Measurements from ENCODE around the gene BAK1. TPM values are rescaled to one million over a fixed set of nuclear protein-coding genes. Genes with fewer than 3 reads are reported as not detected.

Gene BAK1
- total RNA-seq, 2 experiments from 2014 or later = 70.9 to 74.4 TPM

DNA sequence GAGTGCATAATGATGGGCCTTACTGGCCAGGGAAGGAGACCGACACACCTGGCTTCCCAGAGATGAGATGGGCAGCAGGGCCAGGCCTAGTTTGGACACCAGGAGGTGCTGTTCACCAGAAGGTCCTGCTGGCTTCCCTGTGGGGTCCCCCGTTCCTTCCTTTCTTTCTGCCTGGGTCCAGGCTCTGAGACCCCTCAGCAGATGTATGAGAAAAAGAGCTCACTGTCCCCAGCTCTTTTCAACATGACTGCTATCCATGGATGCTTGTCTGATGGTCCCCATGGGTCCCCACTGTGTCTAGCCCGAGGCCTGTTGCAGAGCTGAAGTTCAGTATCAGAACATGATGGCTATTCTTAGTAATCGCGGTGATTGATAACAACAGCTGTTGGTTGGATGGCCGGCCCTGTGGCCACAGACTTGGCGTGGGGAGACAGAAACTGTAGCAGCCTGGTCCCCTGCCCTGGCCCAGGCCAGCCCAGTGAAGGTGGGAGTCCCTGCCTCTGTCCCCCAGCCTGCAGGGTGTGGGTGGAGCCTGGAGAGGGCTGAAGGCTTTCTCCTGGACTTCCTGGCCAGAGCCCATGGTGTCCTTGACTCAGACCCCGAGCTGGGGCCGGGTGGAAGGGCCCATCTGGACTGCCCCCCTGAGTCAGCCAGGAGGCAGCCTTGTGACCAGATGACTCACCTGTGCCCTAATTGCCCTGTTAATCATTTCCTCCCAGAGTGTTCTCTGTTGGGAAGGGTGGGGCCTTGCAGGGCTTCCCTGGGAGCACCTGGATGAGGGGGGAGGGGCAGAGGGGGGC is 9.9 kb upstream of the BAK1 start:
- Mint-ChIP-seq H3K27ac (no peak overlapping the region), H3K36me3 (no peaks in the 10 kb centered on the region), H3K27me3 (peaks cover 3% of the 10 kb centered on the region), H3K4me1 (peaks cover 46% of the 10 kb centered on the region), H3K9me3 (ENCODE audit: low read depth) (no peaks in the 10 kb centered on the region), H3K4me3 (no peak overlapping the region)
- ATAC-seq (no peak), DNase-seq (peak; percentile 68)
- CTCF ChIA-PET = interaction anchor here (0.5 to 6.6 kb wide), 18 partner anchors 8 to 174 kb away, joined by 3 to 64 read pairs (median 4); partner anchors contain the start of genes BAK1, ITPR3 and UQCC2

DNA sequence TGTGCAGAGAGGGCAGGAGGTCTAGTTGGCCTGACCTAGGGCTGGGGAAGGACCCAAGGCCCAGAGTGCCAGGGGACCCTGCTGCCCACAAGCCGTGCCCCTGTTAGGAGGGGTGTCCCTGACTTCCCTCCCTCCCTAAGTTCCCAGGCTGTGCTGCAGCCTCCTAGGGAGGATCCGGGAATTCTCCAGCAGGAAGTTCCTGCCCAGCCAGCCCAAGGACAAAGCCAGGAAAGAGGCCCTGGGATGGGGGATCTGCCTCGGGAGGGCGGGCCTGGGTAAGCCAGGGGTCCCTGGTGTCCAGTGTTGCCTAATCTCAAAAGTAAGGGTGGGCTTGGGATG is 9.3 kb upstream of the BAK1 start:
- no peak for ATAC-seq
- DNase-seq = no peak
- Mint-ChIP-seq H3K27ac (no peak overlapping the region), H3K27me3 (peaks cover 3% of the 10 kb centered on the region), H3K4me1 (peaks cover 48% of the 10 kb centered on the region), H3K9me3 (ENCODE audit: low read depth) (no peaks in the 10 kb centered on the region), H3K4me3 (no peak overlapping the region), H3K36me3 (no peaks in the 10 kb centered on the region)
- CTCF ChIA-PET = interaction anchor here (0.8 to 6.6 kb wide), 14 partner anchors 9 to 173 kb away, joined by 3 to 64 read pairs (median 4); partner anchors contain the start of genes BAK1, ITPR3 and UQCC2

DNA sequence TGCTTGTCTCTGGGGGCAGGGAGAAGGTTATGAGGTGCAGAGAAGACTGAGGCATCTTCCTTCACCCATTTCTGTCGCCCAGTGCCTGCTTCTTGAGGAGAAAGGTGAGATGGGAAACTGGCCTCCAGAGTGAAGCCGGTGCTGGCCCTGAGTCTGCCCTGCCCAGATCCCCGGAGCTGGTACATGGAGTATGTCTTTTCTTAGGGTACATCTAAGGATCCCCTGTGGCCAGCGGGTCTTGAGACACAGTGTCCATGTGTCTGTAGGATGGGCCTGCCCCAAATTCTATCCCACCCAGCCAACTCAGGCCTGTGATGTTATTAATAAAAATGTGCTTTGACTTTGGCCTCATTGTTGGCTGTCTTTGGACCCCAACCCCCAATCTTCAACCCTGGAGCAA is 8.8 kb upstream of the BAK1 start:
- H3K36me3 Mint-ChIP-seq = no peaks in the 10 kb centered on the region
- H3K9me3 Mint-ChIP-seq (ENCODE audit: low read depth) = no peaks in the 10 kb centered on the region
- DNase-seq (no peak), ATAC-seq (no peak)
- peaks cover 3% of the 10 kb centered on the region for H3K27me3 Mint-ChIP-seq
- no peak overlapping the region for H3K27ac Mint-ChIP-seq
- CTCF ChIA-PET = interaction anchor here (0.8 to 6.6 kb wide), 4 partner anchors 19 to 123 kb away, joined by 3 to 64 read pairs (median 28); no protein-coding TSS in a partner anchor
- no peak overlapping the region for H3K4me3 Mint-ChIP-seq
- H3K4me1 Mint-ChIP-seq = peaks cover 51% of the 10 kb centered on the region

DNA sequence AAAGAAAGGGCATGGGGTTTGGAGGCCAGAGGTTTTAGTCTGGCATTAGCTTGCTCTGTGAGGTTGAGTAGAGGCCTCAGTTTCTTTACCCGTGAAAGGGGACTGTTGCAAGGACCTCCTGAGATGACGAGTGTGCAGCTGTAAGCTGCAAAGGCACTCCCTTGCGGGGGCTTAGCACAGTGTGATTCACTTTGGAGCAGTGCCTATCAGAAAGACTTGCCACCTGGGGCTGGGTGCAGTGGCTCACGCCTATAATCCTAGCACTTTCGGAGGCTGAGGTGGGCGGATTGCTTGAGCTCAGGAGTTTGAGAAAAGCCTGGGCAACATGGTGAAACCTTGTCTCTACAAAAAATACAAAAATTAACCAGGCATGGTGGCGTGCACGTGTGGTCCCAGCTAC is 7.5 kb upstream of the BAK1 start:
- no peak for ATAC-seq
- Mint-ChIP-seq H3K4me3 (no peak overlapping the region), H3K27me3 (peaks cover 3% of the 10 kb centered on the region), H3K4me1 (peaks cover 45% of the 10 kb centered on the region), H3K27ac (no peak overlapping the region), H3K36me3 (no peaks in the 10 kb centered on the region), H3K9me3 (ENCODE audit: low read depth) (no peaks in the 10 kb centered on the region)
- no peak for DNase-seq
- CTCF ChIA-PET = interaction anchor here (1.5 to 6.6 kb wide), 8 partner anchors 9 to 180 kb away, joined by 3 to 64 read pairs (median 8); partner anchors contain the start of genes ITPR3 and UQCC2

DNA sequence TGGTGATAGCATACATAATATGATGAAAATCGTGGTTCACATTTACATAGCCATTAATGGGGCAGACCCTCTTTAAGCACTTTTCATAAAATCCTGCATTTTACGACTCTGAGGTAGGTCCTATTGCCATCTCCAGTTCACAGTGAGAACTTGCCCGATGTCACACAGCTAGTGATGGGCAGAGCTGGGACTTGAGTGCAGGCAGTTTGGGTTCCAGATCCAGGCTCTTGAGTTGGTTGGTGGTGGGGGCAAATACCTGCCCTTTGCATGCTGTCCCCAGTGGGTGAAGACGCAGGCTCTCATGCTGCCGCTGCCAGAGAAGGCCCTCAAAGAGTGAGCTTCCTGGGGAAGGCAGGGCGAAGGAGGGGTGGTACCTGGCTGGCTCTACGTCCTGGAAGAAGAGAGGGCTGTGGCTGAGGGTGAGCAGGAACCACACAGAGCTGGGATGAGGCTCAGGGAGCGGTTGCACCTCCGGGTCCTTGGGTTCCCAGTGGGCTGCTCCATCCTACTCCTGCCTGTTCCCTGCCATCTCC is 6.1 kb upstream of the BAK1 start:
- Mint-ChIP-seq H3K9me3 (ENCODE audit: low read depth) (no peaks in the 10 kb centered on the region), H3K36me3 (no peaks in the 10 kb centered on the region), H3K27ac (peak overlapping the region; percentile 94), H3K4me3 (peak overlapping the region; percentile 75), H3K4me1 (peaks cover 39% of the 10 kb centered on the region), H3K27me3 (no peaks in the 10 kb centered on the region)
- CTCF ChIA-PET = interaction anchor here (0.6 to 6.6 kb wide), 20 partner anchors 20 to 287 kb away, joined by 3 to 64 read pairs (median 4); partner anchors contain the start of genes ITPR3, RGL2 and UQCC2
- DNase-seq (no peak), ATAC-seq (peak; percentile 18)

DNA sequence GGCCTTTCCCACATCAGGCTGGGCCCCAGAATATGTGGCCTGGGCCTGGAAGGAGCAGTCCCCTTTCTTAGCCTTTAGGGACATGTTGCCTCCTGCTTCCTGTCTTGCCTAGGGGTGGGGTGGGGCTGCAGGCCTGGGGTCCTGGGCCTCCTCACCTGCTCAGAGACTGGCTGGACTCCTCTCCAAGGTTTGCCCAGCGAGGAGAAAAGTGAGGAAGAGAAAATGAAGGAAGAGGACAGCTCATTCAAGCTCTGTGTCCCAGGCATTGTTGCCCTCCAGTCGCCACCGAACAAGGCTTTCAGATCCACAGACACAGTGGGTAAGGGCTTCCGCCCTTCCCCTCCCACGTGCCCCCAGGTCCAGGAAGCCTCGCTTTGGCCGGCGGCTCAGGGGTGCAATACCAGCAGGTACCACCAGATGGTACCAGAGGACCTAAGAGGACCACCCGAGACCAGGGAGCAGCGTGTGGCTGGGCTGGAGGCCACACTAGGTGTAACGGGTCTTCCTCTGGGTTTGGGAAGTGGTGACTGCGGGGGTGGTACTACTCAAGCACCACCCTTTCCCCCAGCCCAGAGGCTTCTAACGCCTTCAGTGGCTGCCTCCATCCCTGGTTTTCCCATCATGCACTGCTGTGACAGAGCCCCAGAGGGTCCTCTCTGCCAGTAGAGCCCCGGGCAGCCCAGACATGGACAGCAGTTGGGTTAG is 5.5 kb upstream of the BAK1 start:
- Mint-ChIP-seq H3K9me3 (ENCODE audit: low read depth) (no peaks in the 10 kb centered on the region), H3K36me3 (no peaks in the 10 kb centered on the region), H3K4me1 (peaks cover 37% of the 10 kb centered on the region), H3K27me3 (no peaks in the 10 kb centered on the region), H3K27ac (peak overlapping the region; percentile 94), H3K4me3 (peak overlapping the region; percentile 75)
- peak; percentile 96 for DNase-seq
- CTCF ChIA-PET = interaction anchor here (0.6 to 6.6 kb wide), 34 partner anchors 9 to 542 kb away, joined by 3 to 64 read pairs (median 4); partner anchors contain the start of genes ITPR3, RGL2, UQCC2 and ZBTB9
- ATAC-seq = peak; percentile 89

DNA sequence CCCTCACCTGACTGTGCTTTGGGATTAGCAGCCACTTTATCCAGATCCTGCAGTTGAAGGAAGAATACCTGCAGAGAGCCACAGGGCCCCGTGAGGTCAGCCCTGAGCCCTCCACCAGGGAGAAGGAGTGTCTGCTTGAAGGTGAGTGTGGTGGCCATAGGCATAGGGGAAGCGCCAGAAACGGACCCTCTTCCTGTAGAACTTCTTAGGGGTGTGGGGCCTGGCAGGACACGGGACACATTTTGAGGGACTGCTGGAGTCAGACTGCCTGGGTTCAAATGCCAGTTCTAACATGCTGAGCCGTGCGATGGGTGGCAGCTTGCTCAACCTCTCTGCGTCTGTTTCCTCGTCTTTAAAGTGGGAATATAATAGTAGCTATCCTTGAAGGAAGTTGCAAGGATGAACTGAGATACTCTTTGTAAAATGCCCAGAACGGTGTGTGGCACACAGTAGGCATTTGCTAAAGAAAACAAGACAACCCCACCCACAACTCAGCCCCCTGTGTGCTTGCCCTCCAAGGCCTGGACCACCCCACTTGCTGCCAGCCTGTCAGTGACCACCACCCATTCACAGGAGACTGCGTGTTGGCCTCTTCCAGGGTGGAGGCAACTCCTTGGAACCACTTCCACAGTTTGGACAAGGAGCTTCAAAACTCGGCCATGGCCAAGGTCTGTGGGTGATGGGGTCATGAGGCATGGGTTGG is 4.8 kb upstream of the BAK1 start:
- Mint-ChIP-seq H3K9me3 (ENCODE audit: low read depth) (no peaks in the 10 kb centered on the region), H3K36me3 (no peaks in the 10 kb centered on the region), H3K4me3 (peak overlapping the region; percentile 75)

DNA sequence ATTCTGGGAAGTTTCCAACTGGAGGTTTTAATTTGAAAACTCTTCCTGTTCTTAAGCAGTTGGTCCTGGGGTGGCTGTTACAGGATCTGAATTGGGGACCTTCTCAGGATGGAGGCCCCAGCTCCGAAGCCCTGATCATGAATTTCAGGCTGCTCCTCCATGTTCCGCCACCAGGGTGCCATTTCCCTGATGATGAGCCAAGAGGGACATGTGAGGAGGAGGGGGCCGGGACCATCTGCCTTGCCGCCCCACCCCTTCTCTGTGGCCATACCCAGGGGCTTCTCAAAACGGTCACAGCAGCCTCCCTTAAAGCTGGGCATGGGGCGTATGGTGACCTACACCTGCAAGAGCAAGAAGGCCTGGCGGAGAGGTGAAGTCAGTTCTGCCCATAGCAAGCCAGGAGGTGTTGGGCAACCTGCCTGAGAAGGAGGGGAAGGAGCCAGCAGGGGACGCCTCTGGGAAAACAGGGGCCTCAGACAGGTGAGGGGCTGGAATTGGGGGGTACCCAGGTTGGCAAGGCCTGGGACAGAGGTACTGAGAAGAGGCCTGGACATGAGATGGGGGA is 3.6 kb upstream of the BAK1 start:
- no peaks in the 10 kb centered on the region for H3K27me3 Mint-ChIP-seq
- H3K9me3 Mint-ChIP-seq (ENCODE audit: low read depth) = no peaks in the 10 kb centered on the region
- H3K36me3 Mint-ChIP-seq = peaks cover 4% of the 10 kb centered on the region
- no peak overlapping the region for H3K27ac Mint-ChIP-seq
- no peak overlapping the region for H3K4me3 Mint-ChIP-seq
- CTCF ChIA-PET = interaction anchor here (1.2 to 1.6 kb wide), 2 partner anchors 22 to 117 kb away, joined by 4 to 6 read pairs; no protein-coding TSS in a partner anchor
- peaks cover 36% of the 10 kb centered on the region for H3K4me1 Mint-ChIP-seq
- DNase-seq (no peak), ATAC-seq (no peak)

More for the DNA sequence above, 4.8 kb upstream of the BAK1 start:
- Mint-ChIP-seq H3K27ac (peak overlapping the region; percentile 94), H3K4me1 (peaks cover 37% of the 10 kb centered on the region), H3K27me3 (no peaks in the 10 kb centered on the region)
- no peak for DNase-seq
- ATAC-seq = no peak
- CTCF ChIA-PET = interaction anchor here (0.6 to 6.6 kb wide), 27 partner anchors 8 to 543 kb away, joined by 3 to 64 read pairs (median 5); partner anchors contain the start of genes ITPR3, RGL2, UQCC2 and ZBTB9

DNA sequence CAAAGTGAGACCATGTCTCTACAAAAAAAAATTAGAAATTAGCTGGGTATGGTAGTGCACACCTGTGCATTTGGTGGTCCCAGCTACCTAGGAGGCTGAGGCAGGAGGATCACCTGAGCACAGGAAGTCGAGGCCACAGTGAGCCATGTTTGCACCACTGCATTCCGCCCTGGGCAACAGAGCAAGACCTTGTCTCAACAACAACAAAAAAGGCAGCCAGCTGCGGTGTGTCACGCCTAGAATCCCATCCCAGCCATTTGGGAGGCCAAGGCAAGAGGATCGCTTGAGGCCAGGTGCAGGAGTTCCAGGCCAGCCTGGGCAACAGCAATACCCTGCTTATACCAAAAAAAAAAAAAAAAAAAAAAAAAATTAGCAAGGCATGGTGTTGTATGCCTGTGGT is 1.1 kb upstream of the BAK1 start:
- Mint-ChIP-seq H3K36me3 (peaks cover 21% of the 10 kb centered on the region), H3K4me1 (peaks cover 48% of the 10 kb centered on the region), H3K4me3 (no peak overlapping the region), H3K27ac (no peak overlapping the region), H3K27me3 (no peaks in the 10 kb centered on the region), H3K9me3 (ENCODE audit: low read depth) (no peaks in the 10 kb centered on the region)
- DNase-seq = no peak
- ATAC-seq = no peak
- CTCF ChIA-PET = interaction anchor here (0.6 to 3.1 kb wide), 8 partner anchors 11 to 189 kb away, joined by 3 to 30 read pairs (median 7); partner anchors contain the start of gene UQCC2

DNA sequence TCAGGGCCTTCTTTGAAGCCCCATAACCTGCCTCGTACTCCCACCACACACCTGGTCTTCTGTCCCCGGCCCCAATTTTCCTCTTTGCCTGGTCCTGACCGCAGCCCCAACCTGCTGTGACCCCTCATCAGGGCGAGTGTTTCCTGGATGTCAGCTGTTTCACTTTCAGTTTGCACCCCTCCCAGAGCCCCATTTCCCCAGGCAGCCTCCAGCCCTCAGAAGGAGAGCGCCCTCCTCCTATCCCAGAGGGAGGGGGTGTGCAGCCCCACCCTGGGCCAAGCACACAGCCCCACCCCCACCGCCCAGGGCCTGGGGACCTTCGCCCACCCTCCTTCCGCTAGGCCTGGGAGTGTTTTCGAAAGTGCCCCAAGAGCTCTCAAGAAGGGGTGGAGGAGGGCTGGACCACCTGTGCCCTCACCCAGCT is 1.5 kb downstream of the BAK1 start:
- H3K4me3 Mint-ChIP-seq = peak overlapping the region; percentile 99
- peaks cover 37% of the 10 kb centered on the region for H3K36me3 Mint-ChIP-seq
- H3K27me3 Mint-ChIP-seq = no peaks in the 10 kb centered on the region
- DNase-seq (peak; percentile 84), ATAC-seq (peak; percentile 56)
- H3K27ac Mint-ChIP-seq = peak overlapping the region; percentile 97
- peaks cover 39% of the 10 kb centered on the region for H3K4me1 Mint-ChIP-seq
- CTCF ChIA-PET = interaction anchor here (0.8 to 3.1 kb wide), 11 partner anchors 8 to 160 kb away, joined by 3 to 30 read pairs (median 9); partner anchors contain the start of genes CUTA, ITPR3, SYNGAP1 and UQCC2
- no peaks in the 10 kb centered on the region for H3K9me3 Mint-ChIP-seq (ENCODE audit: low read depth)

DNA sequence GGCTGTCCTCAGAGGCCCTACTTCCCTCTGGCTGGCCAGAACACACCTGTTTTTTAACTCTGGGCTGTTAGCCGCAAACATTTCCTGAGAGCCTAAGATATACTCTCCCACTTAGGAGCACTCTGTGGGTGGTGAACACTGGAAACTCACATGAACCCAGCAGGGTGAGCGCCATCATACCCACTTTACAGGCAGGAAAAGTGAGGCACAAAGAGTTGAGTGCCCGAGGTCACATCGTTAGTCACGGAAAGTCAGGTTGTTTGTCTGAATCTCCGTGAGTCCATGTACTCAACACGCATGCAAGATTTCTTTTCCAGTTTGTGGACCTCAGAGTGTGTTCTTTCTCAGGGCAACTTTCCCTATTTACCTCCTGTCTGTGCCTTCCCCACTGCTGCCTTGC is 1.9 kb downstream of the BAK1 start:
- ATAC-seq = no peak
- no peaks in the 10 kb centered on the region for H3K27me3 Mint-ChIP-seq
- no peaks in the 10 kb centered on the region for H3K9me3 Mint-ChIP-seq (ENCODE audit: low read depth)
- H3K36me3 Mint-ChIP-seq = peaks cover 37% of the 10 kb centered on the region
- peaks cover 39% of the 10 kb centered on the region for H3K4me1 Mint-ChIP-seq
- no peak for DNase-seq
- peak overlapping the region; percentile 97 for H3K27ac Mint-ChIP-seq
- H3K4me3 Mint-ChIP-seq = peak overlapping the region; percentile 99
- CTCF ChIA-PET = interaction anchor here (0.9 to 3.1 kb wide), 7 partner anchors 8 to 159 kb away, joined by 3 to 30 read pairs (median 9); partner anchors contain the start of genes CUTA and SYNGAP1

DNA sequence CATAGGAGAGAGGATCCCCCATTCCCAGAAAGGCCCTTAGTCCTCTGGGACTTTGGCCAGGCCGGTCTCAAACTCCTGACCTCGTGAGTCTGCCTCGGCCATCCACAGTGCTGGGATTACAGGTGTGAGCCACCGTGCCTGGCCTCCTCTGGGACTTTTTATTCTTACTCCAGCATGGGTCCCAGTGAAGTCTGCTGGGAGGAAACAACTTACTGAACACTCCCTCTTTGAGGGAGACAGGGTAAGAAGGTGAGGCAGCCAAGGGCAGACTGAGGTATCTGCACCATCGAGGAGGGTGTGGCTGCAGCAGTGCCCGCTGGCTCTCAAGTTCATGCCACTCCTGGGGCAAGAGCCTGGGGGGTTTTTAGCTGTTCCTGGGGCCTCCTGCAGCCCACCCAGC is 2.4 kb downstream of the BAK1 start:
- CTCF ChIA-PET = no interaction called here
- H3K27me3 Mint-ChIP-seq = no peaks in the 10 kb centered on the region
- H3K36me3 Mint-ChIP-seq = peaks cover 37% of the 10 kb centered on the region
- H3K9me3 Mint-ChIP-seq (ENCODE audit: low read depth) = no peaks in the 10 kb centered on the region
- peak overlapping the region; percentile 97 for H3K27ac Mint-ChIP-seq
- DNase-seq = no peak
- peaks cover 39% of the 10 kb centered on the region for H3K4me1 Mint-ChIP-seq
- peak overlapping the region; percentile 99 for H3K4me3 Mint-ChIP-seq
- ATAC-seq = no peak

Data from activated CD8-positive, alpha-beta memory T cell treated with anti-CD3 and anti-CD28 coated beads, Interleukin-2, amount 10 ng/mL, durations not matched to agents 7 days and 5 days (primary cell).